Measurements from ENCODE around the gene MMP24. TPM values are rescaled to one million over a fixed set of nuclear protein-coding genes. Genes with fewer than 3 reads are reported as not detected.

Gene MMP24
- total RNA-seq, 1 donor from 2014 or later, result not detected

DNA sequence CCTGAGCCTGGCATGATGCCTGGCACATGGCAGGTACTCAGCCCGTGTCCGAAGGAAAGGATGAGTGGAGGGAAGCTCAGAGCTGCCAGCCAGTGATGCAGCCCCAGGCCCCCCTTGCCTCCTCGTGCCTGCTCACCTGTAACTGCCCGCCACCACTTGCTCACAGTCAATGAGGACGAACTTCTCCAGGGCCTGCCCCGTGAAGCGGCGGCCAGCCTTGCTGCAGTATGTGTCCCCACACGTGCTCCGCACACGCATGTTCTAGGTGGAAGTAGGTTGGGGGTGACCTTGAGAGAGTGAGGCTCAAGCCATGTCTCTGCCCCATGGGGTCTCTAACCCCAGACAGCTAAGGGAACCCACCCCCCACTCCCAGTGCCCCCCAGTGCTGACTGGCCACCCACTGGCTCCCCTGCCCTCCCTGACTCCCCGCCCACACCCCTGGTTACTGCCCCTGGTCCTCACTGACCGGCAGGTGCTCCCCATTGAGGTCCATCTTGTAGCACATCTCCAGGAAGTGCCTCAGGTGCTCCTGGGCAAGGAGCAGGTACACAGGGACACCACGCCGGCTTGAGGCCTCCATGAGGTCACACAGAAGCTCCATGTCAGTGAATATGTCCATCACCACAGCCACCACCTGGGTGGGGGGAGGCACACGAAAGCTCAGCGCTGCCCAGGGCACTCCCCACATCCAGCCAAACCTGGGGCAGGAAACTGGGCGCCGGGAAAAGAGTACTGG, 62.0 kb downstream of the MMP24 start:
- ATAC-seq (ENCODE audit: low read depth) (no peak), DNase-seq (no peak)
- H3K27me3 Mint-ChIP-seq, result peaks cover 6% of the 10 kb centered on the region
- ChIA-PET CTCF (no interaction called here), POLR2A (no interaction called here)
- H3K36me3 Mint-ChIP-seq (ENCODE audit: low read depth), result peaks cover 11% of the 10 kb centered on the region
- TF ChIP-seq, protein P1, sequence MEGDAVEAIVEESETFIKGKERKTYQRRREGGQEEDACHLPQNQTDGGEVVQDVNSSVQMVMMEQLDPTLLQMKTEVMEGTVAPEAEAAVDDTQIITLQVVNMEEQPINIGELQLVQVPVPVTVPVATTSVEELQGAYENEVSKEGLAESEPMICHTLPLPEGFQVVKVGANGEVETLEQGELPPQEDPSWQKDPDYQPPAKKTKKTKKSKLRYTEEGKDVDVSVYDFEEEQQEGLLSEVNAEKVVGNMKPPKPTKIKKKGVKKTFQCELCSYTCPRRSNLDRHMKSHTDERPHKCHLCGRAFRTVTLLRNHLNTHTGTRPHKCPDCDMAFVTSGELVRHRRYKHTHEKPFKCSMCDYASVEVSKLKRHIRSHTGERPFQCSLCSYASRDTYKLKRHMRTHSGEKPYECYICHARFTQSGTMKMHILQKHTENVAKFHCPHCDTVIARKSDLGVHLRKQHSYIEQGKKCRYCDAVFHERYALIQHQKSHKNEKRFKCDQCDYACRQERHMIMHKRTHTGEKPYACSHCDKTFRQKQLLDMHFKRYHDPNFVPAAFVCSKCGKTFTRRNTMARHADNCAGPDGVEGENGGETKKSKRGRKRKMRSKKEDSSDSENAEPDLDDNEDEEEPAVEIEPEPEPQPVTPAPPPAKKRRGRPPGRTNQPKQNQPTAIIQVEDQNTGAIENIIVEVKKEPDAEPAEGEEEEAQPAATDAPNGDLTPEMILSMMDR (IDR thresholded peaks at IDR 0.05), result no peak
- peaks cover 15% of the 10 kb centered on the region for H3K4me1 Mint-ChIP-seq
- no peak overlapping the region for H3K27ac Mint-ChIP-seq
- no peak overlapping the region for H3K4me3 Mint-ChIP-seq
- no peaks in the 10 kb centered on the region for H3K9me3 Mint-ChIP-seq
- intact Hi-C loops (cut with micrococcal nuclease), result no loop called here

DNA sequence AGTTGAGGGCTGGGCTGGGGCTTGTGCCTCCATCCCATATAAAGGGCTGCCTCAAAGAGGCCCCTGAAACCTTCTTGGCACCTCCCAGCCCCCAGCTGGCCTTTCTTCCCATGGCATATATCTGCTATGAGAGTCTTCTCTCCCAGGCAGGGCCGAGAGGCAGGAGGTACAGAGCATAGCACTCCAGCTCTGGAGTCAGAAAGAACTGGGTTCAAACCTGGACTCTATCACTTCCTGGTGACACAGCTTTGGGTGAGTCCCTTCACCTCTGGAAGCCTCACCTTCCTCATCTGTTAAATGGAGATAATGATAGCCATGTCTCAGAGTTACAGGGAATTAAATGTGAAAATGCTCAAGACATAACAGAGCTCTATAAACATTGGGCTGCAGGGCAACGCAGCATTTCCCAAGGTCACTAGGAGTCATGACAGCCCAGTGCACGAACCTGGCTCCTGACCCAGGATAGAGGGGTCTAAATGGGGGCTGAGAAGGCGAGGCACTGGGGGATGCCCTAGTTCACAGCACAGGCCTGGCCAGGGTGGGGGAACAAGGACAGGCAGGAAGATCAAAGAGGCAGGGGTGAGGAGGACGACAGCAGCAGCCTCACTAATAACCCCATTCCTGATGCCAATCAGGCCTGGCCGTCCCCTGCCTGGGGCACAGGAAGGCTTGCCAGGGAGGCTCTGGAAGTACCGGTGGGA, 63.8 kb downstream of the MMP24 start:
- intact Hi-C loops (cut with micrococcal nuclease), result no loop called here
- Mint-ChIP-seq H3K36me3 (ENCODE audit: low read depth) (no peaks in the 10 kb centered on the region), H3K4me3 (no peak overlapping the region), H3K27me3 (peaks cover 10% of the 10 kb centered on the region), H3K9me3 (no peaks in the 10 kb centered on the region), H3K27ac (no peak overlapping the region), H3K4me1 (peaks cover 4% of the 10 kb centered on the region)
- ChIA-PET POLR2A (interaction anchor here (1.1 kb wide), 1 partner anchor 13 kb away, joined by 3 read pairs; the partner anchor contains the start of gene MMP24OS), CTCF (interaction anchor here (1.1 kb wide), 1 partner anchor 15 kb away, joined by 3 read pairs; no protein-coding TSS in a partner anchor)
- ATAC-seq (ENCODE audit: low read depth), result no peak
- TF ChIP-seq, protein P1 (IDR thresholded peaks at IDR 0.05), result no peak
- DNase-seq, result no peak

DNA sequence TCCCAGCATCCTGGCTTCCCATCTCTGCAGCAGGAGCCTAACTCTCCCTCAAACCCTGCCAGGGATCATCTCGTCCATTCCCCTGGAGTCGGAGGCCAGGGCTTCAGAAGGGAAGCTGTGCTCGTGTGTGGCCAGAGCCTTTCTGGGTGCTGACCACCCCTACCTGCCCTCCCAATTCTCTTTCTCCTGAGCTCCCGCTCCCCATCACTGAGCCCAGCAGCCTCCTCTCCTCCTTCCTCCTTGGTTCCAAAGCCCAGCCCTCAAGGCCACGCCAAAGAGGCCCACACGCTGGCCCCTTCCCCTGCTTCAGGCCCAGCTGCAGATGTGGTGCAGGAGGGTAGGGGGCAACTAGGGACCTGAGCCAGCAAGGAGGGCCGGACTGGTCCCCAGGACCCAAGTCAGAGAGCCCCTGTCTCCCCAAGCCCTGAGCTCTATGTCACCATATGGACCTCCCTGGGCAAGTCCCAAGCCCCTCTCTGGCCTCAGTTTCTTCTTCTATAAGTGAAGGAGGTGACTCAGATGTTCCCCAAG, 64.5 kb downstream of the MMP24 start:
- CTCF ChIA-PET, result no interaction called here
- H3K27ac Mint-ChIP-seq, result no peak overlapping the region
- peaks cover 10% of the 10 kb centered on the region for H3K27me3 Mint-ChIP-seq

DNA sequence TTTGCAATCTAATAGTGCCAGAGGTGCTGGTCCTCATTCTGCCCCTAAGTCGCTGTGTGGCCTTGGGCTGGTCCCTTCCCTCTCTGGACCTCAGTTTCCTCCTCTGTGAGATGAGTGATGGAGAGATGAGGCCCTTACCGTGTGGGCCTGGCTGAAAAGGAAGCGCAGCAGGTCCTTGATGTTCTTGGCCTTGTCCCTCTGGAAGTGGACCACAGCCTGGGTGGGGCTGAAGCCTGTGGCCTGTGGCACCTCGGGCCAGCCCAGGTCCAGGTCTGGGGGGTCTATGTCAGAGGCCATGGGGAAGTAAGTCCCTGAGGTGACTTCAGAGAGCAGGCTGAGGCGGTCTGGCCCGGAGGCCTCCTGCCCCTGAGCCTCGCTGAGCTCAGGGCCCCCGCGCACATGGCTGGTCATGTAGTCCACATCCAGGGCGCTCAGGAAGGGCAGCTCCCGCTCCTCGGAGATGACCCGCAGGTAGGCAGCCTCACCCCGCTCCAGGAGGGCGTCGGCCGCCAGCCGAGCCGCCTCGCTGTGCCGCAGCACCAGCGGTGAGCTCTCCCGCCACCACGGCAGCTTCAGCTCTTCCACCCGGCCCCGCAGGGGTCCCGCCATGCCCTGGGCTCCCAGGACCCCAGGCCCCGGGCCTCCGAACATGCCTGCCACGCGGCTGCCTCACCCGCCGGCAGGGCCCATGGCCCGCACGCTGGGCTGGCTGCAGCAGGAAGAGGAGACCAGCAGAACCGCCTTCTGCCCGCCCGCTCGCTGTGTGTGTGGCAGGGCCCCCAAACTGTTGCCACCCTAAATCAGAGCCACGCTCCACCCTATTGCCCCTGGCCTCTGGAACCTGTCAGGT, 65.4 kb downstream of the MMP24 start, which contains the start of gene FAM83C:
Gene FAM83C (minus strand): TSS at position 772 of the 850 bp plus-strand sequence. CDS start 121 bp downstream, at position 651.
- ChIA-PET POLR2A (interaction anchor here (1.1 kb wide), 1 partner anchor 14 kb away, joined by 3 read pairs; the partner anchor contains the start of gene MMP24OS), CTCF (no interaction called here)
- H3K4me1 Mint-ChIP-seq, result no peaks in the 10 kb centered on the region
- H3K4me3 Mint-ChIP-seq, result no peak within 1 kb of the TSS
- ATAC-seq (ENCODE audit: low read depth) (no peak), DNase-seq (no peak)
- H3K36me3 Mint-ChIP-seq (ENCODE audit: low read depth), result no peaks in the 10 kb centered on the region
- peaks cover 10% of the 10 kb centered on the region for H3K27me3 Mint-ChIP-seq
- TF ChIP-seq, protein P1 (IDR thresholded peaks at IDR 0.05), result no peak
- H3K9me3 Mint-ChIP-seq, result no peaks in the 10 kb centered on the region
- intact Hi-C loops (cut with micrococcal nuclease), result no loop called here
- no peak within 1 kb of the TSS for H3K27ac Mint-ChIP-seq

More for the DNA sequence above, 64.5 kb downstream of the MMP24 start:
- Mint-ChIP-seq H3K36me3 (ENCODE audit: low read depth) (no peaks in the 10 kb centered on the region), H3K4me3 (no peak overlapping the region), H3K4me1 (no peaks in the 10 kb centered on the region), H3K9me3 (no peaks in the 10 kb centered on the region)
- intact Hi-C loops (cut with micrococcal nuclease), result no loop called here
- DNase-seq (no peak), ATAC-seq (ENCODE audit: low read depth) (no peak)
- TF ChIP-seq, protein P1 (IDR thresholded peaks at IDR 0.05), result no peak
- POLR2A ChIA-PET, result interaction anchor here (1.1 kb wide), 1 partner anchor 13 kb away, joined by 3 read pairs; the partner anchor contains the start of gene MMP24OS
